Brain microvascular endothelial cell (primary cell): ENCODE measurements around the gene ARL5C.
"Not testable (repeated sequence)": the region's sequence is repeated elsewhere in the genome, so short reads cannot be mapped to it uniquely, and the experiment has no call there.

Experiments
- DNase-seq: peaks from one replicate; pipeline ENCODE4 v3.0.0-alpha.2; 2020
- H3K27ac ChIP-seq: fragments of 250-450 bp; sonication (Bioruptor Pico); 2 replicates; pipeline ENCODE4 v1.5.1; 2020; ENCODE audit warnings: mild to moderate bottlenecking, moderate library complexity
- H3K27me3 ChIP-seq: fragments of 250-450 bp; sonication (Bioruptor Pico); replicated peaks from 2 replicates; pipeline ENCODE4 v1.5.1; 2020; ENCODE audit warnings: mild to moderate bottlenecking
- H3K36me3 ChIP-seq: fragments of 250-450 bp; sonication (Bioruptor Pico); replicated peaks from 2 replicates; pipeline ENCODE4 v1.5.1; 2020; ENCODE audit warnings: mild to moderate bottlenecking
- H3K4me3 ChIP-seq: 2 replicates; pipeline ENCODE4 v1.5.1; 2011; ENCODE audit warnings: low read depth, mild to moderate bottlenecking, control low read depth, low read length, moderate library complexity
- in situ Hi-C: cut with HindIII; loops from 2 replicates; pipeline ENCODE4 v1.10.0; 2017; ENCODE audit warnings: low sequenced_read_pairs, low pct_ligation_motif_present
- TF ChIP-seq, protein P1 (sequence below): IDR thresholded peaks from 2 replicates; pipeline ENCODE4 v1.5.1; 2011; ENCODE audit warnings: low read depth, mild to moderate bottlenecking, moderate library complexity, low read length, control low read depth, inconsistent platforms; ENCODE audit errors: missing control alignments

The ARL5C gene

DNA sequence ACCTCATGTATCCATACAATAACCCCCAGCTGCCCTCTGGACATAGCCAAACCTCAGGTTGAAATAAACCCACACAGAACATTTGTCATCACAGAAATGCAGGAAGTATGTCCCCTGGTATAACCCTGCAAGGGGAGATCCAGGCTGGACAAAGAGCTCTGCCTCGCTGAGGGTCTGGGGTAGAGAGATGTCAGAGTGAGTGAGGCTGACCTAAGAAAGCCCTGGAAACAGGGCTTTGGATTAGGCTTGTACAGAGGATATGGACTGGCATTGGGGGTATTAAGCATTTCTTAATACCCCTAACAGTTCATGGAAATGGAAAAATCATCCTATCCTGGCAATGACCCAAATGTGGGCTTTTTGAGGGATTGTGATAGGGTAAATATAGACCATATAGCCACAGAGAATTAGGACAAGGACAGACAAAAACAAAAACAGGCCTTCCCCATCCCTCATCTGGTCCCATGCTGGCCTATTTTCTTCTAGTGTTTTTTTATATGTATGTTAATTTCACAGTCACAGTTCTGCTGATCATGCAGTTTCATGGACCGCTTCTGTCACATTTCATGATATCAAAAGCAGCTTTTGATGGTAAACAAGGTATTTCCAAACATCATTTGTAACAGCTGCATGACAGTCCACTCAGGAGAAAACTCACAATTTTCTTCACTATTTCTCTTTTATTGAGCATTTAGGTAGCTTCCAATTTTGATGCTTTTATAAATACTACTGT lies 40.7 kb downstream of the ARL5C start:
- Histone ChIP-seq H3K27me3 (no peaks in the 10 kb centered on the region), H3K27ac (no peak overlapping the region), H3K36me3 (no peaks in the 10 kb centered on the region), H3K4me3 (no peak overlapping the region)
- in situ Hi-C loops, result no loop called here
- TF ChIP-seq, protein P1, sequence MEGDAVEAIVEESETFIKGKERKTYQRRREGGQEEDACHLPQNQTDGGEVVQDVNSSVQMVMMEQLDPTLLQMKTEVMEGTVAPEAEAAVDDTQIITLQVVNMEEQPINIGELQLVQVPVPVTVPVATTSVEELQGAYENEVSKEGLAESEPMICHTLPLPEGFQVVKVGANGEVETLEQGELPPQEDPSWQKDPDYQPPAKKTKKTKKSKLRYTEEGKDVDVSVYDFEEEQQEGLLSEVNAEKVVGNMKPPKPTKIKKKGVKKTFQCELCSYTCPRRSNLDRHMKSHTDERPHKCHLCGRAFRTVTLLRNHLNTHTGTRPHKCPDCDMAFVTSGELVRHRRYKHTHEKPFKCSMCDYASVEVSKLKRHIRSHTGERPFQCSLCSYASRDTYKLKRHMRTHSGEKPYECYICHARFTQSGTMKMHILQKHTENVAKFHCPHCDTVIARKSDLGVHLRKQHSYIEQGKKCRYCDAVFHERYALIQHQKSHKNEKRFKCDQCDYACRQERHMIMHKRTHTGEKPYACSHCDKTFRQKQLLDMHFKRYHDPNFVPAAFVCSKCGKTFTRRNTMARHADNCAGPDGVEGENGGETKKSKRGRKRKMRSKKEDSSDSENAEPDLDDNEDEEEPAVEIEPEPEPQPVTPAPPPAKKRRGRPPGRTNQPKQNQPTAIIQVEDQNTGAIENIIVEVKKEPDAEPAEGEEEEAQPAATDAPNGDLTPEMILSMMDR, result no peak
- no peak for DNase-seq

DNA sequence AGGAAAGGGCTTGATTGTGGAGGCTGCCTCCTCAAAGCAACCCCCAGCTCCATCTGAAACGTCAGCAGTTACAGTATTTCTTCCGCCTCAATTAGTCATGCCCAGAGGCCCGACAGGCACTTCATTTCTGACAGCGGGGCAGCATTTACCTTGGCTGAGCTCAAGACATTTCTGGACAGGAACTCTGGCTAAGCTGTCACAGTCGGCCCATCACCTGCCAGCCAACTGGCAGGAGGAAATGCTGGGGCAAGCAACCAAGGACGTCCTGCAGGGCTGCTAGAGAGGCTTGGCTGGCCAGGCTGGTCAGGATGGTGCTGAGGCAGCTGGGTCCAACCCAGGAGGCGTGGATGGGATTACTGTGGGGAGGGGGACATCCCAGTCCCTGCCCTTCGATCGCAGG lies 42.3 kb downstream of the ARL5C start:
- Histone ChIP-seq H3K36me3 (no peaks in the 10 kb centered on the region), H3K4me3 (no peak overlapping the region), H3K27me3 (no peaks in the 10 kb centered on the region), H3K27ac (no peak overlapping the region)
- no peak for DNase-seq
- TF ChIP-seq, protein P1, result no peak
- in situ Hi-C loops, result no loop called here

DNA sequence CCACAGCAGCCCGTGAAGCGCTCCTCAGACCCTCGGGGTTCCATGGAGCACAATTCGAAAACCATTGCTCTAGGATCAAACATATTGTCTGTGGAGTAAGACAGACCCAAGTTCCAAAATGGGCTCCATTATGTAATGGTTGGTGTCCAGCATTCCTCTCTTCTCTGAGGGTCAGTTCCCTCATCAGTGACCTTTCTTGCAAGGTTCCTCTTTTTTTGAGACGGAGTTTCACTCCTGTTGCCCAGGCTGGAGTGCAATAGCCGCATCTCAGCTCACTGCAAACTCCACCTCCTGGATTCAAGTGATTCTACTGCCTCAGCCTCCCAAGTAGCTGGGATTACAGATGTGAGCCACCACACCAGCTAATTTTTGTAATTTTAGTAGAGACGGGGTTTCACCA lies 43.0 kb downstream of the ARL5C start:
- TF ChIP-seq, protein P1, result no peak
- Histone ChIP-seq H3K4me3 (no peak overlapping the region), H3K36me3 (no peaks in the 10 kb centered on the region), H3K27ac (no peak overlapping the region), H3K27me3 (no peaks in the 10 kb centered on the region)
- DNase-seq, result no peak
- in situ Hi-C loops, result no loop called here

DNA sequence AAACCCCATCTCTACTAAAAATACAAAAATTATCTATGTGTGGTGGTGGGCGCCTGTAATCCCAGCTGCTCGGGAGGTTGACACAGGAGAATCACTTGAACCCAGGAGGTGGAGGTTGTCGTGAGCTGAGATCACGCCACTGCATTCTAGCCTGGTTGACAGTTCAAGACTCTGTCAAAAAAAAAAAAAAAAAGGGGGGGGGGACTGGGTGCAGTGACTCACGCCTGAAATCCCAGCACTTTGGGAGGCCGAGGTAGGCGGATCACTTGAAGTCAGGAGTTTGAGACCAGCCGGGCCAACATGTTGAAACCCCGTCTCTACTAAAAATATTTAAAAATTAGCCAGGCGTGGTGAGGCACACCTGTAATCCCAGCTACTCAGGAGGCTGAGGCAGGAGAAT lies 44.0 kb downstream of the ARL5C start:
- in situ Hi-C loops, DNase-seq, H3K27ac ChIP-seq, H3K36me3 ChIP-seq, H3K27me3 ChIP-seq, H3K4me3 ChIP-seq: not testable (repeated sequence)

DNA sequence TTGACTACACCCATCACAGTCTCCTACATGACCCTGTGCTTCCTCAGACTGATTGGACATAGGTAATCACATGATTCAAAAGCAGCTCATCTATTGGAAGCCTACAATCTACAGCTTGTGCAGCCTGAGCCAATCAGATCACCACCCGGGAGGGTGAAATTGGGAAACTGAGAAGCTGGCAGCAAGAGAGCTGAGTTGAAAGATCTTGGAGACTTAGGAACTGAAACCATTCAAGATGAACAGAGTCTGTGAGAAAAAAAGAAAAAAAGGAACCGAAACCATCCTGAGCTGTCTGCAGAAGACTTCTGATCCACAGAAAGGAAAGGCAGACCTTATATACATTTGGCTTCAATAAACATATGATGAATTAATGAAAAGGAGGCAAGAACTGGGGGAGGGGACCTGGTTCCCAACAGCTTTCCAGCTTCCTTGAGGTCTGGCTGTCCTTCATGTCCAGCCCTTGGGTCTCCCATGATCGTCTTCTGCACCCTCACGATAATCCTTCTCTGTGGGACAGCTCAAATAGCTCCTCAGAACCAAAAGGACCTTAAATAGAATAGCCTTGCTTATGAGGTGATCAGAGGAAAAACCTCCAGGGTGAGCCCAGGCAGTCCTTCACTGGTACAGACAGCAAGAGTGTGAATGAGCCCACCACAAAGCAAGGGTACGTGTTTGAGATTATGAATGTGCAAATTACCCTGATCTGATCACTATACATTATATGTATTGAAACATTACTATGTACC lies 47.1 kb downstream of the ARL5C start:
- no peak for DNase-seq
- in situ Hi-C loops, result no loop called here
- no peak overlapping the region for H3K27ac ChIP-seq
- TF ChIP-seq, protein P1, result no peak
- H3K36me3 ChIP-seq, result no peaks in the 10 kb centered on the region
- H3K27me3 ChIP-seq, result no peaks in the 10 kb centered on the region
- no peak overlapping the region for H3K4me3 ChIP-seq

DNA sequence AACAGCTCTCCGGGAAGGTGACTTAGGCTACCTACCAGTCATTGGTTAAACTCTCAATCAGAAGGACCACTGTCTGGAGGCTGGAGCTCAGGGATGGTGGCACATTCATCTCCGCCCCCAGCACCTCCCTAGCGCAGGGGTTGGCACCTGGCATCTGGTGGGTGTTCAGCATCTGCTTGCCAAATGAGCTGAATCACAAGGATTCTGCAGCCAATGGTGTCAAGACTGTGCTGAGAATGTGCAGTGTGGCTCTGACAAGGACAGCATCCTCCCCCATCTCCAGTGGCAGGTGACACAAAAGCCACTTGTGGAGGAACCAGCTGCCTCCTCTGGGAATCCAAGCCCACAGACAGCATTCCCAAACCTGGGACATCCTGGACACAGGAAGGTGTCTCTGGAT lies 49.7 kb downstream of the ARL5C start:
- no peak overlapping the region for H3K27ac ChIP-seq
- H3K4me3 ChIP-seq, result no peak overlapping the region
- DNase-seq, result no peak
- in situ Hi-C loops, result no loop called here
- H3K27me3 ChIP-seq, result no peaks in the 10 kb centered on the region
- TF ChIP-seq, protein P1, result no peak
- no peaks in the 10 kb centered on the region for H3K36me3 ChIP-seq
